PFSK-1 (cell line): ENCODE data around the gene BTRC.

Experiments
- FOXP2 ChIP-seq: optimal IDR thresholded peaks from 2 replicates; pipeline ENCODE3; 2011; ENCODE audit warnings: borderline replicate concordance, control low read depth, inconsistent platforms; ENCODE audit not compliant: insufficient read depth; ENCODE audit errors: extremely low read length, extremely low read depth
- POLR2AphosphoS5 ChIP-seq: IDR thresholded peaks from 2 replicates; pipeline ENCODE4 v1.6.1; 2012; ENCODE audit warnings: low read depth, mild to moderate bottlenecking, control low read depth, low read length, moderate library complexity
- REST ChIP-seq, 2 experiments: IDR thresholded peaks; 2 replicates each; pipeline versions ENCODE4 v1.6.1 to v1.8.0; 2011 to 2012; ENCODE audit warnings: low read depth in 2 of 2, low read length in 2 of 2, control low read depth in 1 of 2, inconsistent platforms in 1 of 2, mild to moderate bottlenecking in 1 of 2, moderate library complexity in 1 of 2; ENCODE audit not compliant: insufficient read depth in 1 of 2
- SIN3A ChIP-seq: IDR thresholded peaks from 2 replicates; pipeline ENCODE4 v1.6.1; 2012; ENCODE audit warnings: mild to moderate bottlenecking, low read length, moderate library complexity, borderline replicate concordance; ENCODE audit not compliant: insufficient read depth
- TAF1 ChIP-seq: IDR thresholded peaks from 2 replicates; pipeline ENCODE4 v1.6.1; 2012; ENCODE audit warnings: low read length, control low read depth, borderline replicate concordance; ENCODE audit not compliant: insufficient read depth

The BTRC gene

DNA sequence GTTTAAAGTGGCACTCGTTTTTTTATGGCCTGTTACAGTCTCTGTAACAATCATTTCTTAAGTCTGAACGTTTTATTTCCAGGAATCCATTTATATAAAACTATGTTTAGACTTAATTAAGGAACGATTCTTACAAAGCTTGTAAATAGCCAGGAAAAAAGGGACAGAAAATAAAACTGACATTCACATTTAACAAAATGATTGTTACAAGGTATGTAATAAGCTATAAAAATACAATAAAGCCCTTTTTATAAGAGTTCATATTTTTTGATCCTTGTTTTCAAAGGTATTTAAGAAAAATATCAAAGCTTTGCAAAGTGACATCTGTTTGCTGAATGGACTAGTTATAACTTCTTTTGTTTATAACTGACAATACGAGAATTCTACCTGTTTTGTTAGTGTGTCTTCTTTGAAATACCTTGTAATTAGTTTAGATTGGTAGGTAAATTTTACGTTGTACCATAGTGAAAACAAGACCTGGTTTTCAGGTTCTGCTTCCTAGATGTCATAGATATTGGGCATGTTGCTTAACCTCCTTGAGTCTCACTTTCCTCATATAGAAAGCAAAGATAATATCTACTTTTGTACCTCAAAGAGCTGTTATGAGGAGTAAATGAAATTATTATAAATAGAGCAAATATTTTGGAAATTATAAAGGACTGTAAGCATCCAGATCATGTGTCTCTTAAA is 25.8 kb downstream of the BTRC start:
- TF ChIP-seq FOXP2: no peak
- no peak for TF ChIP-seq TAF1
- no peak for TF ChIP-seq REST (IDR thresholded peaks at IDR 0.05; ENCODE audit: insufficient read depth in 1 of 2, low read depth in 2 of 2, low read length in 2 of 2)
- TF ChIP-seq SIN3A: no peak
- TF ChIP-seq POLR2AphosphoS5: no peak

DNA sequence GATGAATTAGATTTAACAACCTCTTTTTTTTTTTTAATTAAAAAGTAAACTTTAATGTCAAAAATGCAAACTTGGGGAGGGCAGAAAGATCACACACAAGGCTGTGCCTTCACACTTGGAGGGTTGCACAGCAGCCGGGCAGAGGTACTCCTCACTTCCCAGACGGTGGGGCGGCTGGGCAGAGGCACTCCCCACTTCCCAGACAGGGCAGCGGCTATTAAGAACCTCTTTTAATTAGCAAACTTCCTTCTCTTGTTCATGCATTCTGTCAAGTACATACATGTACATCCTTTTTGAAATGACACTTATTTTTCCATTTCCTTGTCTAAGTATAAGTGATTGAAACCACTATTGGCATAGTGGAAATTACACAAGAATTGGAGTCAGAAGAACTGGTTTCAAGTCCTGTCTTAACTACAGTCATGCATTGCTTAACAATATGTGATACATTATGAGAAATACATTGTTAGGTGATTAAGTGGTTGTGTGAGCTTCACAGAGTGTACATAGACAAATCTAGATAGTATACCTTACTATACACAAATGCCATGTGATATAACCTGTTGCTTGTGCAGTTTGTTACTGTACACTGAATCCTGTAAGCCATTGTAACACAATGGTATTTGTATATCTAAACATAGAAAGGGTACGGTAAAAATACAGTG is 26.5 kb downstream of the BTRC start:
- no peak for TF ChIP-seq SIN3A
- TF ChIP-seq FOXP2: no peak
- TF ChIP-seq TAF1: no peak
- TF ChIP-seq POLR2AphosphoS5: no peak
- TF ChIP-seq REST (IDR thresholded peaks at IDR 0.05; ENCODE audit: insufficient read depth in 1 of 2, low read depth in 2 of 2, low read length in 2 of 2): no peak

GRCh38 chr10:101385866-101386658 is 32.1 kb downstream of the BTRC start:
- TF ChIP-seq POLR2AphosphoS5: no peak
- no peak for TF ChIP-seq TAF1
- TF ChIP-seq FOXP2: no peak
- no peak for TF ChIP-seq REST (IDR thresholded peaks at IDR 0.05; ENCODE audit: insufficient read depth in 1 of 2, low read depth in 2 of 2, low read length in 2 of 2)
- TF ChIP-seq SIN3A: no peak

- TF ChIP-seq REST (IDR thresholded peaks at IDR 0.05; ENCODE audit: insufficient read depth in 1 of 2, low read depth in 2 of 2, low read length in 2 of 2) (no peak), POLR2AphosphoS5 (no peak), TAF1 (no peak), FOXP2 (no peak), SIN3A (no peak)
Measured at GRCh38 chr10:101386659-101387259, 32.8 kb downstream of the BTRC start.
